Stimulated activated naive CD8-positive, alpha-beta T cell treated with anti-CD3 and anti-CD28 coated beads, Interleukin-15, Interleukin-2, amounts not matched to agents 100 U/mL and 50 U/mL, for 24 hours (primary cell): ENCODE measurements around the gene GID8.
"Not testable (repeated sequence)": the region's sequence is repeated elsewhere in the genome, so short reads cannot be mapped to it uniquely, and the experiment has no call there.

Experiments used
- ATAC-seq: fragments of 150-1000 bp; cut with Tn5 transposase; one replicate; pipeline ENCODE4 v1.10.0; 2021
- DNase-seq: peaks from one replicate; pipeline ENCODE4 v3.0.0; 2021

Gene GID8

GRCh38 chr20:62958388-62959100, 20.6 kb downstream of the GID8 start:
- DNase-seq (no peak), ATAC-seq (no peak)

- no peak for DNase-seq
- ATAC-seq: peak; percentile 25
These were observed 21.4 kb downstream of the GID8 start for GRCh38 chr20:62959101-62959971.

GRCh38 chr20:62959998-62960436, 22.1 kb downstream of the GID8 start:
- DNase-seq (no peak), ATAC-seq (no peak)

- not testable (repeated sequence) for DNase-seq, ATAC-seq
These were observed 22.7 kb downstream of the GID8 start for GRCh38 chr20:62960446-62961309.

GRCh38 chr20:62961310-62961783, 23.4 kb downstream of the GID8 start:
- DNase-seq (no peak), ATAC-seq (no peak)

- ATAC-seq: no peak
- DNase-seq: no peak
These were observed 23.9 kb downstream of the GID8 start for GRCh38 chr20:62961799-62962198.

- ATAC-seq: no peak
- no peak for DNase-seq
These were observed 24.4 kb downstream of the GID8 start for GRCh38 chr20:62962221-62962879.

- DNase-seq (no peak), ATAC-seq (no peak)
These were observed 25.1 kb downstream of the GID8 start for GRCh38 chr20:62962891-62963613.

- ATAC-seq: no peak
- DNase-seq: no peak
These were observed 25.9 kb downstream of the GID8 start for GRCh38 chr20:62963614-62964397.

GRCh38 chr20:62964700-62965099, 26.8 kb downstream of the GID8 start:
- DNase-seq (no peak), ATAC-seq (no peak)

- ATAC-seq: no peak
- DNase-seq: no peak
These were observed 27.4 kb downstream of the GID8 start for GRCh38 chr20:62965363-62965771.

- DNase-seq (no peak), ATAC-seq (no peak)
These were observed 28.5 kb downstream of the GID8 start for GRCh38 chr20:62966212-62967148.

GRCh38 chr20:62967149-62967501, 29.2 kb downstream of the GID8 start:
- no peak for DNase-seq
- no peak for ATAC-seq

GRCh38 chr20:62967628-62968351, 29.8 kb downstream of the GID8 start:
- ATAC-seq: no peak
- no peak for DNase-seq

GRCh38 chr20:62968378-62969178, 30.6 kb downstream of the GID8 start:
- ATAC-seq: no peak
- no peak for DNase-seq

GRCh38 chr20:62969179-62969760, 31.3 kb downstream of the GID8 start:
- DNase-seq: no peak
- no peak for ATAC-seq

GRCh38 chr20:62969939-62970306, 32.0 kb downstream of the GID8 start:
- ATAC-seq: no peak
- DNase-seq: no peak
